GM23248 (cell line): Measurements from ENCODE around the gene CHCHD5. TPM values are rescaled to one million over a fixed set of nuclear protein-coding genes. Genes with fewer than 3 reads are reported as not detected.

Experiments used
- DNase-seq: peaks from one replicate; pipeline ENCODE4 v3.0.0-alpha.2; 2015
- H2AFZ ChIP-seq: fragments of 200-600 bp; sonication (generic); 2 replicates; pipeline ENCODE4 v1.6.1; 2016; ENCODE audit warnings: antibody characterized with exemption
- H3F3A ChIP-seq: fragments of 200-600 bp; sonication (generic); 2 replicates; pipeline ENCODE4 v1.6.1; 2016; ENCODE audit warnings: mild to moderate bottlenecking, antibody characterized with exemption, mixed run types; ENCODE audit not compliant: insufficient read depth
- H3K27ac ChIP-seq: fragments of 200-600 bp; sonication (generic); 2 replicates; pipeline ENCODE4 v1.5.1; 2016; ENCODE audit warnings: mild to moderate bottlenecking
- H3K27me3 ChIP-seq: fragments of 200-600 bp; sonication (generic); replicated peaks from 2 replicates; pipeline ENCODE4 v1.6.1; 2016; ENCODE audit warnings: mild to moderate bottlenecking; ENCODE audit not compliant: insufficient read depth
- H3K36me3 ChIP-seq: fragments of 200-600 bp; sonication (generic); 2 replicates; pipeline ENCODE4 v1.6.1; 2016; ENCODE audit warnings: low read depth, mild to moderate bottlenecking
- H3K4me1 ChIP-seq: fragments of 200-600 bp; sonication (generic); 2 replicates; pipeline ENCODE4 v1.6.1; 2016; ENCODE audit warnings: mild to moderate bottlenecking; ENCODE audit not compliant: insufficient read depth
- H3K4me2 ChIP-seq: fragments of 200-600 bp; sonication (generic); one replicate; pipeline ENCODE4 v1.6.1; 2016; ENCODE audit warnings: mild to moderate bottlenecking; ENCODE audit not compliant: unreplicated experiment
- H3K4me3 ChIP-seq: fragments of 200-600 bp; sonication (generic); 2 replicates; pipeline ENCODE4 v1.5.1; 2016; ENCODE audit warnings: mild to moderate bottlenecking
- H3K79me2 ChIP-seq: fragments of 200-600 bp; sonication (generic); 2 replicates; pipeline ENCODE4 v1.6.1; 2016; ENCODE audit warnings: mild to moderate bottlenecking; ENCODE audit not compliant: insufficient read depth
- H3K9ac ChIP-seq: fragments of 200-600 bp; sonication (generic); 2 replicates; pipeline ENCODE4 v1.6.1; 2016; ENCODE audit warnings: mild to moderate bottlenecking
- H3K9me2 ChIP-seq: fragments of 200-600 bp; sonication (generic); 2 replicates; pipeline ENCODE4 v1.6.1; 2016; ENCODE audit warnings: mixed run types, mild to moderate bottlenecking, moderate library complexity; ENCODE audit not compliant: insufficient read depth
- H3K9me3 ChIP-seq: fragments of 200-600 bp; sonication (generic); one replicate; pipeline ENCODE4 v1.6.1; 2017; ENCODE audit warnings: low read depth
- H4K20me1 ChIP-seq: fragments of 200-600 bp; sonication (generic); 2 replicates; pipeline ENCODE4 v1.6.0; 2016; ENCODE audit not compliant: insufficient read depth
- EZH2 ChIP-seq: fragments of 200-600 bp; sonication (generic); IDR thresholded peaks from 2 replicates; pipeline ENCODE4 v1.6.1; 2018; ENCODE audit warnings: antibody characterized with exemption, mild to moderate bottlenecking; ENCODE audit not compliant: insufficient read depth, poor library complexity, severe bottlenecking
- EZH2phosphoT487 ChIP-seq: fragments of 200-600 bp; sonication (generic); IDR thresholded peaks from 2 replicates; pipeline ENCODE4 v1.6.1; 2018; ENCODE audit warnings: antibody characterized with exemption, moderate library complexity, mild to moderate bottlenecking, low read depth; ENCODE audit not compliant: insufficient read depth
- WGBS, 2 experiments: methylation state at CpG; one replicate each; pipeline ENCODE4 v1.1.6; 2015 to 2017; ENCODE audit warnings: low lambda C conversion rate in 2 of 2, low coverage in 1 of 2; ENCODE audit errors: missing lambda C conversion rate in 2 of 2; 5-methylcytosine and 5-hydroxymethylcytosine counted together
- in situ Hi-C: fragments of 300-500 bp; cut with MboI; formaldehyde crosslinking; loops from 2 replicates; pipeline ENCODE4 v1.15.0; 2020
- polyA plus RNA-seq: library from polyadenylated mRNA; unstranded; fragments of >200 nt; fragmentation: Nextera tagmentation; extraction: Ambion mirVana; gene quantifications from 2 replicates; pipeline ENCODE4 v1.2.1, GENCODE V29; 2016
- small RNA-seq: library from RNA; depleted of rRNA; stranded (forward); fragments of <200 nt; gene quantifications from one replicate; pipeline ENCODE3, GENCODE V24; 2014; ENCODE audit warnings: low read depth, low replicate concordance
- total RNA-seq: library from RNA; depleted of rRNA; stranded (reverse); fragments of >200 nt; shearing (Covaris generic); gene quantifications from 2 replicates; pipeline ENCODE4 v1.2.3, GENCODE V29; 2014; rRNA removed

Gene CHCHD5
- total and polyA plus RNA-seq, 2 experiments from 2014 or later: 9.5 to 55.4 TPM

- Histone ChIP-seq H3K36me3 (no peaks in the 10 kb centered on the region), H3K4me2 (no peak overlapping the region), H2AFZ (no peak overlapping the region), H3K27me3 (no peaks in the 10 kb centered on the region), H3K27ac (no peak overlapping the region), H4K20me1 (no peaks in the 10 kb centered on the region), H3K79me2 (no peaks in the 10 kb centered on the region), H3F3A (peaks cover 29% of the 10 kb centered on the region), H3K4me3 (no peak overlapping the region), H3K9me3 (no peaks in the 10 kb centered on the region), H3K9me2 (no peaks in the 10 kb centered on the region), H3K9ac (no peak overlapping the region), H3K4me1 (peaks cover 35% of the 10 kb centered on the region)
- in situ Hi-C loops: no loop called here
- DNase-seq: no peak
- TF ChIP-seq EZH2 (no peak), EZH2phosphoT487 (no peak)
- WGBS, 2 experiments: 82 to 90% methylated on average over 7 of the region's 7 CpGs
Observed at GRCh38 chr2:112636605-112637288, 52.3 kb downstream of the CHCHD5 start.

DNA sequence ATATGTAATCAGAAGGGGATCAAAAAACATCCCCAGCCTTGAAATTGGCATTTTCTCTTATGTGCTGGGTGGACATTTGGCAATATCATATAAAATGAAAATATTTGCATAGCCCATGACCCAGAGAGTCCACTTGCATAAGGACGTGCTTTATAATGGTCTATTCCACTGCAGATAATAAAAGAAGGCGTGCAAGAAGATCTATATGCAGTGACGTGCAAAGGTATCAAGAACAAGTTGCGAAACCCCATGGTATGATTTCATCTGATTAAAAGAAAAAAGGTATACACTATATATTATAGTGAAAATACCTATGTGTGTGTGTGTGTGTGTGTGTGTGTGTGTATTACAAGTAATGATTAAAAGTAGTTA, 52.9 kb downstream of the CHCHD5 start:
- no peak overlapping the region for H2AFZ ChIP-seq
- no peaks in the 10 kb centered on the region for H3K9me3 ChIP-seq
- DNase-seq: no peak
- no peak overlapping the region for H3K4me3 ChIP-seq
- in situ Hi-C loops: no loop called here
- H3K27me3 ChIP-seq: no peaks in the 10 kb centered on the region
- no peak overlapping the region for H3K4me2 ChIP-seq
- TF ChIP-seq EZH2 (no peak), EZH2phosphoT487 (no peak)
- H3K36me3 ChIP-seq: no peaks in the 10 kb centered on the region
- H3K9ac ChIP-seq: no peak overlapping the region
- H3K4me1 ChIP-seq: peaks cover 35% of the 10 kb centered on the region
- H3K27ac ChIP-seq: no peak overlapping the region
- H3F3A ChIP-seq: peaks cover 30% of the 10 kb centered on the region
- 93 to 94% methylated on average over 4 of the region's 4 CpGs for WGBS, 2 experiments
- no peaks in the 10 kb centered on the region for H3K9me2 ChIP-seq
- no peaks in the 10 kb centered on the region for H3K79me2 ChIP-seq
- H4K20me1 ChIP-seq: no peaks in the 10 kb centered on the region

Small RNA genes lying within 50 kb of the gene (small RNA-seq; reads per million reads assigned to genes)
- not detected for gene RF00019

Other genes starting within 250 kb of the CHCHD5 start
- gene RGPD8, start 151.0 kb upstream of the CHCHD5 start, total RNA-seq: 11.6 and 16.8 TPM in 2 replicates
- gene RGPD8, start 151.0 kb upstream of the CHCHD5 start, polyA plus RNA-seq: 2.1 and 2.3 TPM in 2 replicates
- 68.4 and 69.7 TPM in 2 replicates for gene TTL, start 102.5 kb upstream of the CHCHD5 start, total RNA-seq
- gene TTL, start 102.5 kb upstream of the CHCHD5 start, polyA plus RNA-seq: 11.1 and 11.5 TPM in 2 replicates
- gene POLR1B, start 42.1 kb upstream of the CHCHD5 start, total RNA-seq: 9.2 and 16.5 TPM in 2 replicates
- gene POLR1B, start 42.1 kb upstream of the CHCHD5 start, polyA plus RNA-seq: 8.2 and 9.8 TPM in 2 replicates
- gene SLC20A1, start 61.3 kb downstream of the CHCHD5 start, total RNA-seq: 135 and 153 TPM in 2 replicates
- gene SLC20A1, start 61.3 kb downstream of the CHCHD5 start, polyA plus RNA-seq: 191 and 193 TPM in 2 replicates
- gene NT5DC4, start 136.4 kb downstream of the CHCHD5 start, total RNA-seq: not detected in 2 replicates
- gene NT5DC4, start 136.4 kb downstream of the CHCHD5 start, polyA plus RNA-seq: not detected in 2 replicates
- gene CKAP2L, start 180.0 kb downstream of the CHCHD5 start, total RNA-seq: 5.2 and 6.6 TPM in 2 replicates
- gene CKAP2L, start 180.0 kb downstream of the CHCHD5 start, polyA plus RNA-seq: 9.0 and 10.9 TPM in 2 replicates
- 0.54 TPM in 1 of 2 replicates, not detected in the other for gene IL1A, start 199.9 kb downstream of the CHCHD5 start, total RNA-seq
- 0.14 TPM in 1 of 2 replicates, not detected in the other for gene IL1A, start 199.9 kb downstream of the CHCHD5 start, polyA plus RNA-seq